ENCODE measurements around the gene LAGE3. TPM values are rescaled to one million over a fixed set of nuclear protein-coding genes. Genes with fewer than 3 reads are reported as not detected.

LAGE3 gene
- total and polyA plus RNA-seq, 2 experiments from 2014 or later, result 42.9 to 49.2 TPM

DNA sequence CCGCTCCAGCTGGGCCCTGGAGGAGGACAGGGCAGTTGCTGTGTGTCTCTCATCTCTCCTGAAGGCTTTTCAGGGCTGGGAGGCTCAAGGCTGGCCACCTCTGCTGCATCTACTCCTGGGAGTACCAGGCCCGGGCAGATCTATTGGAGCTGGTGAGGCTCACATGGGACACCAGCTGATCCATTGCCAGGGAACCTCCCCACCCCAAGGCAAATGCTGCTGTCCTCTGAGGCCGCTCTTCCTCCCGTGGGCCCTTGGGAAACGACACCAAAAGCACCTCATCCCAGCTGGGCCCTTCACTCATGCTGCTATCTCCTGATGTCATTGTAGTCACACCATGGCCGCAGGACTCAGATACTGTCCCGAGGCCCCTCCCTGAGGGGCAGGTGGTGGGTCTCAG lies 3.7 kb upstream of the LAGE3 start:
- peaks cover under 1% of the 10 kb centered on the region; the same call in 1 of the 2 replicates for H3F3A ChIP-seq (ENCODE audit: insufficient read depth)
- H3K79me2 ChIP-seq (ENCODE audit: insufficient read depth), result peaks cover 18% of the 10 kb centered on the region
- no peak for TF ChIP-seq EZH2 (IDR thresholded peaks at IDR 0.05; ENCODE audit: insufficient read depth, poor library complexity, severe bottlenecking)
- H3K9me2 ChIP-seq (ENCODE audit: insufficient read depth), result no peaks in the 10 kb centered on the region
- no peak overlapping the region for H3K9ac ChIP-seq
- H3K4me1 ChIP-seq (ENCODE audit: insufficient read depth), result no peaks in the 10 kb centered on the region
- DNase-seq, result no peak
- no peak overlapping the region for H3K4me3 ChIP-seq
- H2AFZ ChIP-seq, result no peak overlapping the region
- H3K36me3 ChIP-seq (ENCODE audit: low read depth), result no peaks in the 10 kb centered on the region
- WGBS, 2 experiments (ENCODE audit: low coverage in 1 of 2, low lambda C conversion rate in 2 of 2, missing lambda C conversion rate in 2 of 2), result 28 to 71% methylated on average over 2 to 4 of the region's 7 CpGs
- in situ Hi-C loops (cut with MboI), result no loop called here
- no peak overlapping the region for H3K4me2 ChIP-seq (ENCODE audit: unreplicated experiment)
- no peaks in the 10 kb centered on the region for H4K20me1 ChIP-seq (ENCODE audit: insufficient read depth)
- no peaks in the 10 kb centered on the region for H3K9me3 ChIP-seq (ENCODE audit: low read depth)
- no peak overlapping the region for H3K27ac ChIP-seq
- no peaks in the 10 kb centered on the region for H3K27me3 ChIP-seq (replicated peaks; ENCODE audit: insufficient read depth)

DNA sequence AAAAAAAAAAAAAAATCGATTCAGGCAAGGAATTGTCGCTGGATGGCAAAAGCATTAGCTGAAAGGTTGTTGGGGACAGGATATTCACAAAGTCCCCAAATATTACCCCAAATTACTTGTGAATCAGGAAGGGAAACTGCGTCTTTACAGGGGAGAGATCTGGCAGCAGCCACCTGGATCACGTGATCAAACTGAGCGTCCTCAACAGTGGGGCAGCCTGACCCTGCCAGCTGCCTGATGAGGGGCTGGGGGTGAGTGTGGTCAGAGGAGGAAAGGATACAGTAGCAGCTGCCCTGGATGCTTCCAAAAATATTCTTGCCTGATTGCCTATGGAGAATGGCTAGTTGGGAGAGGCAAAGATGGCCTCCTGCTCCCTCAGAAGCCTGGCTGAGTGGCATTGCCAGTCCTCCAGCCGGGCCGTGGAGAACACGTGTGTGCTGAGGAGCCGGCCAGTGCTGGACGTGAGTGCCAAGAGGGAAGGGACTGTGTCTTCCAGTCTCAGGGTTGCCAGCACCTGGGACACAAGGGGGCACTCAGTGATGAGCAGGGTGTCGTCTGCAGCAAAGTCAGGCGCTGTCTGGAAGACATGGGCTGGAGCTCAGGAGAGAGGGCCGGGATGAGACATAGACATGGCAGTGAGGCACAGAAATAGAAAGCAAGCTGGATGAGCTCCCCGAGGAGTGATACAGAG lies 3.0 kb upstream of the LAGE3 start:
- Histone ChIP-seq H3K9me2 (ENCODE audit: insufficient read depth) (no peaks in the 10 kb centered on the region), H3K27me3 (replicated peaks; ENCODE audit: insufficient read depth) (no peaks in the 10 kb centered on the region), H3K4me2 (ENCODE audit: unreplicated experiment) (no peak overlapping the region), H3K27ac (no peak overlapping the region), H3K79me2 (ENCODE audit: insufficient read depth) (peaks cover 18% of the 10 kb centered on the region), H3K9ac (no peak overlapping the region), H2AFZ (0 out of 2 replicates have a peak overlapping the region, but pooled peaks have one; percentile 24), H3K4me1 (ENCODE audit: insufficient read depth) (no peaks in the 10 kb centered on the region), H3F3A (ENCODE audit: insufficient read depth) (peaks cover 8% of the 10 kb centered on the region; the same call in 1 of the 2 replicates), H3K4me3 (no peak overlapping the region), H3K9me3 (ENCODE audit: low read depth) (no peaks in the 10 kb centered on the region), H4K20me1 (ENCODE audit: insufficient read depth) (no peaks in the 10 kb centered on the region), H3K36me3 (ENCODE audit: low read depth) (no peaks in the 10 kb centered on the region)
- DNase-seq, result no peak
- 35 to 39% methylated on average over 12 to 14 of the region's 14 CpGs for whole genome bisulfite sequencing, 2 experiments (ENCODE audit: low coverage in 1 of 2, low lambda C conversion rate in 2 of 2, missing lambda C conversion rate in 2 of 2)
- in situ Hi-C loops (cut with MboI), result no loop called here
- TF ChIP-seq EZH2phosphoT487 (IDR thresholded peaks at IDR 0.05; ENCODE audit: insufficient read depth, low read depth) (no peak), EZH2 (IDR thresholded peaks at IDR 0.05; ENCODE audit: insufficient read depth, poor library complexity, severe bottlenecking) (no peak)

DNA sequence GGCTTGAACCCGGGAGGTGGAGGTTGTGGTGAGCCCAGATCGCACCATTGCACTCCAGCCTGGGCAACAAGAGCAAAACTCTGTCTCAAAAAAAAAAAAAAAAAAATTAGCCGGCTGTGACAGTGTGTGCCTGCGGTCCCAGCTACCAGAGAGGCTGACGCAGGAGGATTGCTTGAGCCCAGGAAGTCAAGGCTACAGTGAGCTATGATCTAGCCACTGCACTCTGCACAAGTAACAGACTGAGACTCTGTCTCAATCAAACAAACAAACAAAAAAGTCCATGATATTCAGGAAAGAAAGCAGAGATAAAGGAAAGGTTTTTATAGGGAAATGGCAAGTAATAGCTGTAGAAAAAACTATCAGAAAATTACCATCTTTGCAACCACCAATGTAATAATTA lies 2.1 kb upstream of the LAGE3 start:
- Histone ChIP-seq H3K27me3 (replicated peaks; ENCODE audit: insufficient read depth) (no peaks in the 10 kb centered on the region), H4K20me1 (ENCODE audit: insufficient read depth) (no peaks in the 10 kb centered on the region), H3K4me2 (ENCODE audit: unreplicated experiment) (no peak overlapping the region), H3K9me3 (ENCODE audit: low read depth) (no peaks in the 10 kb centered on the region), H3K36me3 (ENCODE audit: low read depth) (no peaks in the 10 kb centered on the region), H2AFZ (no peak overlapping the region), H3K9me2 (ENCODE audit: insufficient read depth) (no peaks in the 10 kb centered on the region), H3K27ac (no peak overlapping the region), H3F3A (ENCODE audit: insufficient read depth) (peaks cover 8% of the 10 kb centered on the region; the same call in 1 of the 2 replicates), H3K9ac (no peak overlapping the region), H3K79me2 (ENCODE audit: insufficient read depth) (peaks cover 18% of the 10 kb centered on the region), H3K4me3 (no peak overlapping the region), H3K4me1 (ENCODE audit: insufficient read depth) (no peaks in the 10 kb centered on the region)
- 73 to 82% methylated on average over 3 to 5 of the region's 5 CpGs for WGBS, 2 experiments (ENCODE audit: low coverage in 1 of 2, low lambda C conversion rate in 2 of 2, missing lambda C conversion rate in 2 of 2)
- in situ Hi-C loops (cut with MboI), result no loop called here
- no peak for DNase-seq
- TF ChIP-seq EZH2phosphoT487 (IDR thresholded peaks at IDR 0.05; ENCODE audit: insufficient read depth, low read depth) (no peak), EZH2 (IDR thresholded peaks at IDR 0.05; ENCODE audit: insufficient read depth, poor library complexity, severe bottlenecking) (no peak)

DNA sequence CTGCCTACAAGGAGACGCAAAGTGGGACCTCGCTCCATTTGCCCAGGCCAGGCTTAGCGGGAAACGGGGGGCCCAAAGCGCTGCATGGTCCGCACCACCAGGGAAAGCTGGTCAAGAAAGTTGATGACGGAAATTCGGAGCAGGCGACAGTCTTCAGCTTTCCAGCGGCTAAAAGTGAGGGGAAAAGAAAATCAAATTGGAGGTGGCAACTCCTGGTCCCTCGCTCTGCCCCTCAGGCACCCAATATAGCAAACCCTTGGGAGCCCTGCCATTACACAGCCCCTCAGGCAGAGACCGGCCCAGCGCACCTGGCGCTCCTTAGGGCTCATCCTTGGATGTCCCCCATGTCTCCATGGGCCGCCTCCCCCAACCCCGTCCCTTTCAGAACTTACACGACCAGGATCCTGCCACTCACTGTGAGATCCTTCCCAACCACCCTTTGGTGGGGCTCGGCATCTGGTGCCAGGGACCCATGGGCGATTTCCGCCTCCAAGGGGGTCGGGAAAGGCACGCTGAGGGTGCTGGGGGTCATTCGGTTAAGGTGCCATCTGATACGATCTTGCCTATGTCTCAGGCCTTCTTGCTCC lies 1.1 kb downstream of the LAGE3 start:
- no peaks in the 10 kb centered on the region for H4K20me1 ChIP-seq (ENCODE audit: insufficient read depth)
- in situ Hi-C loops (cut with MboI), result no loop called here
- H3K79me2 ChIP-seq (ENCODE audit: insufficient read depth), result no peaks in the 10 kb centered on the region
- peak overlapping the region; percentile 68 for H3K4me3 ChIP-seq
- no peaks in the 10 kb centered on the region for H3K9me3 ChIP-seq (ENCODE audit: low read depth)
- H3K9me2 ChIP-seq (ENCODE audit: insufficient read depth), result no peaks in the 10 kb centered on the region
- TF ChIP-seq EZH2phosphoT487 (IDR thresholded peaks at IDR 0.05; ENCODE audit: insufficient read depth, low read depth), result no peak
- TF ChIP-seq EZH2 (IDR thresholded peaks at IDR 0.05; ENCODE audit: insufficient read depth, poor library complexity, severe bottlenecking), result no peak
- H3K9ac ChIP-seq, result peak overlapping the region; percentile 78
- H3K27ac ChIP-seq, result peak overlapping the region; percentile 70
- no peaks in the 10 kb centered on the region for H3K4me1 ChIP-seq (ENCODE audit: insufficient read depth)
- no peak overlapping the region for H2AFZ ChIP-seq
- H3F3A ChIP-seq (ENCODE audit: insufficient read depth), result peaks cover 13% of the 10 kb centered on the region; the same call in 1 of the 2 replicates
- H3K36me3 ChIP-seq (ENCODE audit: low read depth), result no peaks in the 10 kb centered on the region
- H3K4me2 ChIP-seq (ENCODE audit: unreplicated experiment), result peak overlapping the region; percentile 53
- peak; percentile 21 for DNase-seq
- 58 to 68% methylated on average over 15 to 17 of the region's 24 CpGs for WGBS, 2 experiments (ENCODE audit: low coverage in 1 of 2, low lambda C conversion rate in 2 of 2, missing lambda C conversion rate in 2 of 2)
- no peaks in the 10 kb centered on the region for H3K27me3 ChIP-seq (replicated peaks; ENCODE audit: insufficient read depth)

Data from GM23248 (cell line).